ENCODE data around the gene LDLRAD3. TPM values are rescaled to one million over a fixed set of nuclear protein-coding genes. Genes with fewer than 3 reads are reported as not detected.

LDLRAD3 gene
- total RNA-seq, 1 experiment from 2014 or later: 15.3 TPM

DNA sequence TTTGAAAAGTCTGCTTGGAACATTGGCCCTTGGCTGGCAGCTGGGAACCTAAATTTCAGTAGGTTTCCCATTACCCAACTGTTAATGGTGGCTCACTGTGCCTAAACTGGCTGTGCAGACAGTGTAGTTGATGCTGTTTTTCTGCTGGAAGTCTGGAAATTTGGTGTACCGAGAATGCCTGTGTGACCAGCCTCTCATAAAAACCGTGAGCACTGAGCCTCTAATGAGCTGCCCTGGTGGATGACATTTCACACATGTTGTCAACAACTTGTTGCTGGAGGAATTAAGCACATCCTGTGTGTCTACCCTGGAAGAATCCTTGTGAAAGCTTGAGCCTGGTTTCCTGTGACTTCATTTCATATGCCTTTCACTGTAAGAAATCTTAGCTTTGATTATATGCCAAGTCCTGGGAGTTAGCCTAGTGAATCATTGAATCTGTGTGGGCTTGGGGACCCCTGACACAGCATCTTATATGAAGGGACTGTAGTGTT, 131.1 kb downstream of the LDLRAD3 start:
- no TSS peak for BruUV-seq (replicated peaks)
- ChIA-PET POLR2A (ENCODE audit: unreplicated experiment) (no interaction called here), CTCF (interaction anchor here (0.5 kb wide), 1 partner anchor 121 kb away, joined by 4 read pairs; no protein-coding TSS in a partner anchor)
- Histone ChIP-seq H2AFZ (ENCODE audit: low read length) (no peak overlapping the region), H3K9me3 (ENCODE audit: low read length) (no peaks in the 10 kb centered on the region), H3K27ac (ENCODE audit: low read length) (no peak overlapping the region), H3K9ac (ENCODE audit: low read length) (no peak overlapping the region), H3K27me3 (ENCODE audit: low read length) (no peaks in the 10 kb centered on the region), H3K4me2 (ENCODE audit: low read length) (no peak overlapping the region), H3K4me3 (ENCODE audit: low read length) (no peak overlapping the region), H3F3A (ENCODE audit: low read length, unreplicated experiment) (no peaks in the 10 kb centered on the region), H3K4me1 (ENCODE audit: insufficient read depth, low read length) (peaks cover 4% of the 10 kb centered on the region; the same call in 1 of the 2 replicates), H3K36me3 (ENCODE audit: low read depth, low read length) (no peaks in the 10 kb centered on the region; the same call in 1 of the 2 replicates), H4K20me1 (ENCODE audit: low read length) (no peaks in the 10 kb centered on the region), H3K9me2 (replicated peaks; ENCODE audit: low read length) (no peaks in the 10 kb centered on the region), H3K79me2 (ENCODE audit: low read length) (no peaks in the 10 kb centered on the region)
- peak; percentile 5 for DNase-seq
- TF ChIP-seq EZH2phosphoT487 (IDR thresholded peaks at IDR 0.05; ENCODE audit: borderline replicate concordance, low read length): no peak
- TF ChIP-seq CTCF (conservative IDR thresholded peaks at IDR 0.05; ENCODE audit: low read depth, low read length): no peak
- no peak for TF ChIP-seq EZH2 (IDR thresholded peaks at IDR 0.05; ENCODE audit: low read length, unreplicated experiment)
- ATAC-seq: no peak
- intact Hi-C loops (cut with micrococcal nuclease): no loop called here

GRCh38 chr11:36077368-36077767, 133.5 kb downstream of the LDLRAD3 start:
- H4K20me1 ChIP-seq (ENCODE audit: low read length): no peaks in the 10 kb centered on the region
- H3K4me1 ChIP-seq (ENCODE audit: insufficient read depth, low read length): peaks cover 4% of the 10 kb centered on the region; the same call in 1 of the 2 replicates
- H3F3A ChIP-seq (ENCODE audit: low read length, unreplicated experiment): no peaks in the 10 kb centered on the region
- H3K9ac ChIP-seq (ENCODE audit: low read length): no peak overlapping the region
- peak overlapping the region; percentile 40 for H3K27ac ChIP-seq (ENCODE audit: low read length)
- no peak for TF ChIP-seq CTCF (conservative IDR thresholded peaks at IDR 0.05; ENCODE audit: low read depth, low read length)
- no peak for TF ChIP-seq EZH2 (IDR thresholded peaks at IDR 0.05; ENCODE audit: low read length, unreplicated experiment)
- no peak for TF ChIP-seq EZH2phosphoT487 (IDR thresholded peaks at IDR 0.05; ENCODE audit: borderline replicate concordance, low read length)
- POLR2A ChIA-PET (ENCODE audit: unreplicated experiment): no interaction called here
- DNase-seq (no peak), ATAC-seq (no peak)
- no peaks in the 10 kb centered on the region for H3K27me3 ChIP-seq (ENCODE audit: low read length)
- no TSS peak for BruUV-seq (replicated peaks)
- no peaks in the 10 kb centered on the region for H3K9me3 ChIP-seq (ENCODE audit: low read length)
- intact Hi-C loops (cut with micrococcal nuclease): no loop called here
- CTCF ChIA-PET: no interaction called here
- no peaks in the 10 kb centered on the region for H3K9me2 ChIP-seq (replicated peaks; ENCODE audit: low read length)
- H3K4me2 ChIP-seq (ENCODE audit: low read length): no peak overlapping the region
- H2AFZ ChIP-seq (ENCODE audit: low read length): no peak overlapping the region
- H3K79me2 ChIP-seq (ENCODE audit: low read length): no peaks in the 10 kb centered on the region
- H3K4me3 ChIP-seq (ENCODE audit: low read length): no peak overlapping the region
- peaks cover 8% of the 10 kb centered on the region; the same call in 1 of the 2 replicates for H3K36me3 ChIP-seq (ENCODE audit: low read depth, low read length)

DNA sequence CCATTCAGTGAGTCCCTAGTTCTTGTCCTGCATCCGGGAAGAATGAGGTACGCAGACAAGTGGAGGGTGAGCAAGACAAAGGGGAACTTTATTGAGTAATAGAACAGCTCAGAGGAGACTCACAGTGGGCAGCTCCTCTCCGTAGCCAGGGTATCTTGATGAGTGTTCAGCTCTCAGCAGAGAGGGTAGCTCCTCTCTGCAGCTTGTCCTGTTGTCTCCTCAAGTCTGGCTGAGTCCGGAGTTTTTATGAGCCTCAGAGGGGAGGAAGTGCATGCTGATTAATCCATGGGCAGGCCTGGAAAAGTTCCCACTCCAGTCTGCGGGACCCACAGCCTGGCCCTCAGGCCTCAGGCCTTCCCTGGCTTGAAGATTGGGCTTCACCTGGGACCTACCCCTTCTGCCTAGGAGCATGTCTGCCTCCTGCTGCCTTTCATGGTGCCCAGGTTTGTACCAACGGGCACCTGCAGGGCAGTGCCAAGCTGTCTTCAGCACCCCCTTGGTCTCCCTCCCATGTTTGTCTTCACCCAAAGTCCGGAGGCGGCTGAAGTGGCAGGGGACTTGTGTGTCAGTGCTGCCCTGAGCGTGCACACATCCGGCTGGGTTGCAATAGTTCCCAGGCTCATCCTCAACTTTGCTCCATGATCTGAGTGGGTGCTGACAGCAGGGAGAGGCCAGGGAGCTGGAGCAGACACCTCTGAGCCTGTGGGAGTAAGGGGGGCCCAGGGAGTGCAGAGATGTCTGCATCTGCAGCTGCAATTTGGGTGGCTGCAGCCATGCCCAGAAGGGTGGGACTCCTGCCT, 134.2 kb downstream of the LDLRAD3 start:
- CTCF ChIA-PET: no interaction called here
- Histone ChIP-seq H3K27me3 (ENCODE audit: low read length) (no peaks in the 10 kb centered on the region), H4K20me1 (ENCODE audit: low read length) (no peaks in the 10 kb centered on the region), H3K36me3 (ENCODE audit: low read depth, low read length) (peaks cover 11% of the 10 kb centered on the region; the same call in 1 of the 2 replicates), H3K9me3 (ENCODE audit: low read length) (no peaks in the 10 kb centered on the region), H2AFZ (ENCODE audit: low read length) (no peak overlapping the region), H3K4me3 (ENCODE audit: low read length) (no peak overlapping the region), H3F3A (ENCODE audit: low read length, unreplicated experiment) (no peaks in the 10 kb centered on the region), H3K9ac (ENCODE audit: low read length) (no peak overlapping the region), H3K27ac (ENCODE audit: low read length) (peak overlapping the region; percentile 40), H3K9me2 (replicated peaks; ENCODE audit: low read length) (no peaks in the 10 kb centered on the region), H3K79me2 (ENCODE audit: low read length) (no peaks in the 10 kb centered on the region), H3K4me1 (ENCODE audit: insufficient read depth, low read length) (peaks cover 4% of the 10 kb centered on the region; the same call in 1 of the 2 replicates), H3K4me2 (ENCODE audit: low read length) (no peak overlapping the region)
- TF ChIP-seq CTCF (conservative IDR thresholded peaks at IDR 0.05; ENCODE audit: low read depth, low read length) (no peak), EZH2phosphoT487 (IDR thresholded peaks at IDR 0.05; ENCODE audit: borderline replicate concordance, low read length) (no peak), EZH2 (IDR thresholded peaks at IDR 0.05; ENCODE audit: low read length, unreplicated experiment) (no peak)
- ATAC-seq (peak; percentile 59; the same call in 1 of the 2 replicates), DNase-seq (peak; percentile 54)
- POLR2A ChIA-PET (ENCODE audit: unreplicated experiment): no interaction called here
- no TSS peak for BruUV-seq (replicated peaks)
- intact Hi-C loops (cut with micrococcal nuclease): no loop called here

All from PC-3 (cell line).